GM19397 (cell line): ENCODE data around the gene LPP.

ENCODE experiments used
- ATAC-seq: cut with Tn5 transposase; IDR thresholded peaks from one replicate; pipeline ENCODE4 v1.9.1; 2021; ENCODE audit warnings: mild to moderate bottlenecking, moderate library complexity; ENCODE audit not compliant: unreplicated experiment

The LPP gene

GRCh38 chr3:188135271-188135670, 18.7 kb upstream of the LPP start:
- ATAC-seq = no peak

GRCh38 chr3:188137051-188137450, 16.9 kb upstream of the LPP start:
- ATAC-seq = no peak

- no peak for ATAC-seq
Measured at GRCh38 chr3:188139466-188139865, 14.5 kb upstream of the LPP start.

GRCh38 chr3:188146219-188146618, 7.7 kb upstream of the LPP start:
- no peak for ATAC-seq

DNA sequence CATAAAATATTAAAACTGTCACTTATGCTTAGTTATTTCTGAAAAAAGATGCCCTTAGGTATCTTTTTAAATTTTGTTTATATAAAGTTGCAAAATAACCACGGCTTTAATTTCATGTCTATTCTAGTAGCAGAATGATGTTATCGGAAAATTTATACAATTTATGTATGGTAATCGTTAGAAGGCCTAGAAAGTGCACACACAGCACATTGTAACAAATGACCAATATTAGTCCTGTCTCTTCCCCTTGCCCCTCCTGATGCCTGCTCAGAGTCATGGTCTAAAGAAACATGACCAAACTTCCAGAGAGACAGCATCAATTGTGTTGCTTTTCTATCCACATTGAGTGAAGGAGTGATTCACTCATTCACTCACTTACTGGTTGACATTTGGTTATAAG, 6.2 kb upstream of the LPP start:
- no peak for ATAC-seq

DNA sequence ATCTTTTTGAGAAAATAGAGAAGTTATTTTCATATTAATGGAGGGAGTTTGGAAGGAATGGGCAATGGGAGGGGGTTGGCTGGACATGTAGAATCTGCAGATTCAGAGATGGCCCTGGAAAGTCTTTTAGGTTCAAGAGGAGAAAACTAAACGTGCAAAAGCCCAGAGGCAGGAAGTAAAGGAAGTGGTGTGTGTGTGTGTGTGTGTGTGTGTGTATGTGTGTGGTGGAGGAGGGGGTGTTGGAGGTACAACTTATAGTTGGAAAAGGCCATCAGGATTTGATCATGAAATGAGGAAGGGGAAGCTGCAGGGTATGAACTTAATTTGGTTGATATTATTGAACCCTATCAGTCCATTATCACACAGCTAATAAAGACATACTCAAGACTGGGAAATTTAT, 5.6 kb upstream of the LPP start:
- ATAC-seq = no peak

GRCh38 chr3:188149587-188149986, 4.4 kb upstream of the LPP start:
- no peak for ATAC-seq

GRCh38 chr3:188150982-188151381, 3.0 kb upstream of the LPP start:
- no peak for ATAC-seq

- no peak for ATAC-seq
Measured at GRCh38 chr3:188151438-188151837, 2.5 kb upstream of the LPP start.

- no peak for ATAC-seq
Measured at GRCh38 chr3:188152660-188153436, 1.1 kb upstream of the LPP start.

- ATAC-seq = peak; percentile 14
Measured at GRCh38 chr3:188153437-188154013, 432 bp upstream of the LPP start.

- ATAC-seq = no peak
Measured at GRCh38 chr3:188154809-188155574, 1.0 kb downstream of the LPP start.

DNA sequence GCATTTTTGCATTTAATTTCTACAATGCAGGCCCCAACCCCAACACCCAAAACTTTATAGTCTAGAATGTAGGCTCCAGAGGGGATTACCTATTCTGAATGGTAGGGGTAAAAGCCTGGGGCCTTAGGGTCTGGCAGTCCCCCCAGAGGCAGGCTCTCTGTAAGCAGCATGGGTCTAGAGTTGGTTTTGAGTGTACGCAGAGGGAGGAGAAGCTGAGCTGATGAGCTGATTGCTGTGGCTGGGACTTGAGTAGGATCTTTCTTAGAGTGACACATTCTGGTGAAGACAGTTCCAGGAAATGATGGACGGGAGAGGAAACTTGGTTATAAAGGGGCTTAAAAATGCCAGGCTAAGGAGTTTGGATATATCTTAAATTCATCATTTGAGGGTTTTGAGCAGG, 2.1 kb downstream of the LPP start:
- ATAC-seq = no peak

- no peak for ATAC-seq
Measured at GRCh38 chr3:188157407-188157806, 3.5 kb downstream of the LPP start.

DNA sequence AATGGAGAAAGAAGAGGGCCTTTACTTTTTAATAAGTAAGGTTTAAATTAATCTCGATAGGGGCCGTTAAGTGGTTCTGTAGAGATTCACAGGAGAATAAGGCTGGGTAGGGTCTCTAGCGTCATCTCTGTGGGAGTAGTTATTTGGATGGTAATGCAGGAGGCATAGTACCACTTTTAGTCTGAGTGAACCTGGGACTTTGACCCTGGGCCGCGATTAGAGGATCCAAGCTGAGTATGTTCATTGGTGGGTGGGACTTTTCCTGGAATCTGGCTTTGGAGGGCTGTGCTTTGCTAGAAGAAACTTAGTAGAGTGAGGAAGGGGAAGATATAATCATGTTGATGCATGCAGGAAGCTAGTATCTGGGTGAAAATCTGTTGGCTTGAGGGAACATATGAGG, 4.0 kb downstream of the LPP start:
- ATAC-seq = no peak

DNA sequence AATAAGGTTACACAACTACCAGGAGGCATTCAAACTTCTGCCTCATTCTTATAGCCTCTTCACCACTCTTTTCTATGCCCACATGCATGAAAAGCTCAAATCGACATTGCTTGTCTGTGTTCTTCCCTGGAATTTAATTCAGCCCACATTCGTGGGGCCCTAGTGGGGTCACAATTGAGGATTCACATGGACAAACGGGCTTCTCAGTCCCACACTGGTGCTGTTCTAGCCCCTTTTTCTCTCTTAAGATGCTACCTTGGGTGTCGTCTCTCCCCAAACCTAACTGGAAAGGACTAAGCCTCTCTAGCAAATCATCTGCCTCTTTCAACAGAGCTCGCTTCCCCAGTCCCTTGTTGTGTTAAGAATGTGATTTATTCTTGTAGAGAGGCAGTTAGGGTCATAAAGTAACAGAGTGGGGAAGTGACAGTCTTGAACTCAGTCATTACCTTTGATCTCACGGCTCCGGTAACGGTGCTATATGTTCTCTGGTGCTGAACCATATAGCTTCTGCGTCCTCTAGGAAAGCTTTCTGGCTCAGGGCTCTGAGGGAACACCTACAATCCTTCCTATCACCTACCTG, 4.9 kb downstream of the LPP start:
- ATAC-seq = no peak

DNA sequence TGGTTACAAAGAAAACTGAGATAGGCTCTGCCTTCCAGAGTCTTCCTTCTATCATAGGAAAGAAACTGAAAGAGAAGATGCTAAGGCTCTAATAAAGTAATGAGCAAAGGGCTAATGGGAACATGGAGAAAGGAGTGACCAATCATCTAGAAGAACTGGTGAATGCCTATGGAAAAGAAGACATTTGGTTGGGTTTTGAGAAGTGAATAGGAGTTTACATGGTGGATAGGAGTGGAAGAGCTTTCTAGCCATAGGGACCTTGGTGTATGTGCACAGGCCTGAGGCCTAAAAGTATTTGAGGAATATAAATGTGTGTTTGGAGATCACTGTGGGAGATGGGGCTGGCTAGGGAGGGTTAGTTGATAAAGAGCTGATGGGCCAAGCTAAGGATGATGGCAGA, 6.8 kb downstream of the LPP start:
- no peak for ATAC-seq

GRCh38 chr3:188164248-188164687, 10.3 kb downstream of the LPP start:
- ATAC-seq = no peak

- ATAC-seq = no peak
Measured at GRCh38 chr3:188165596-188165995, 11.6 kb downstream of the LPP start.

- ATAC-seq = no peak
Measured at GRCh38 chr3:188166441-188166840, 12.5 kb downstream of the LPP start.

- ATAC-seq = no peak
Measured at GRCh38 chr3:188168186-188168585, 14.2 kb downstream of the LPP start.

GRCh38 chr3:188168648-188169047, 14.7 kb downstream of the LPP start:
- ATAC-seq = no peak
